ENCODE results near the gene CD2. TPM values are rescaled to one million over a fixed set of nuclear protein-coding genes. Genes with fewer than 3 reads are reported as not detected.
"Not testable (repeated sequence)": the region's sequence is repeated elsewhere in the genome, so short reads cannot be mapped to it uniquely, and the experiment has no call there.

The CD2 gene
- polyA plus RNA-seq, 6 donors from 2014 or later = 0.35 to 1.2 (median 1.1) TPM

DNA sequence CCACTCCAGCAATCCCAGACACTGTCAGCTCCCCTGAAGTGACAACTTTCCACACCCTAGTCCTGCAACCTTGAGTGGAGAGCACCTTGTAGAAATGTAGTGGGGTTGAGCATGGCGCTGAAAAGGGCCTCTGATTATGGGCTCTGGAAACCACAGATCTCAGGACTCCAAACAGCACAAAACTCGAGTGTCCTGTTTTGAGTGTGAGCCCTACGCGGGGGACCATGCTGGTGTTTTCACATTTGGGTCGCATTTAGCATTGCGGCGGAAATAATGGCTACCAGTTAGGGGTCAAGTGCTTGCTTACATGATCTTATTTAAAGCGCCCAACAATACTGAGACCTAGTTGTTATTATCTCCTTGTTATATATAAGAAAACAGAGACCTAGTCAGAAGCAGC is 1.9 kb downstream of the CD2 start:
- H3K4me3 Mint-ChIP-seq; DNase-seq; H3K27ac Mint-ChIP-seq; H3K36me3 Mint-ChIP-seq; H3K4me1 Mint-ChIP-seq; ATAC-seq (ENCODE audit: low read depth in 2 of 2); H3K27me3 Mint-ChIP-seq; H3K9me3 Mint-ChIP-seq: not testable (repeated sequence)

DNA sequence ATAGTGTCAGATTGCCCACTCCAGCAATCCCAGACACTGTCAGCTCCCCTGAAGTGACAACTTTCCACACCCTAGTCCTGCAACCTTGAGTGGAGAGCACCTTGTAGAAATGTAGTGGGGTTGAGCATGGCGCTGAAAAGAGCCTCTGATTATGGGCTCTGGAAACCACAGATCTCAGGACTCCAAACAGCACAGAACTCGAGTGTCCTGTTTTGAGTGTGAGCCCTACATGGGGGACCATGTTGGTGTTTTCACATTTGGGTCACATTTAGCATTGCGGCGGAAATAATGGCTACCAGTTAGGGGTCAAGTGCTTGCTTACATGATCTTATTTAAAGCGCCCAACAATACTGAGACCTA is 4.2 kb downstream of the CD2 start:
- H3K36me3 Mint-ChIP-seq; DNase-seq; H3K4me1 Mint-ChIP-seq; H3K27me3 Mint-ChIP-seq; H3K4me3 Mint-ChIP-seq; H3K27ac Mint-ChIP-seq; ATAC-seq (ENCODE audit: low read depth in 2 of 2); H3K9me3 Mint-ChIP-seq: not testable (repeated sequence)

GRCh38 chr1:116759636-116760035 is 5.4 kb downstream of the CD2 start:
- peak overlapping the region in 1 of 6 donors; percentile 27 for H3K27ac Mint-ChIP-seq
- no peaks in the 10 kb centered on the region for H3K36me3 Mint-ChIP-seq
- H3K27me3 Mint-ChIP-seq = no peaks in the 10 kb centered on the region
- H3K4me1 Mint-ChIP-seq = no peaks in the 10 kb centered on the region
- H3K4me3 Mint-ChIP-seq = no peak overlapping the region
- no peaks in the 10 kb centered on the region for H3K9me3 Mint-ChIP-seq
- ATAC-seq (ENCODE audit: low read depth in 2 of 2) = no peak
- DNase-seq = no peak

GRCh38 chr1:116760487-116760886 is 6.3 kb downstream of the CD2 start:
- no peaks in the 10 kb centered on the region for H3K36me3 Mint-ChIP-seq
- H3K27ac Mint-ChIP-seq = no peak overlapping the region
- H3K27me3 Mint-ChIP-seq = peaks cover 0 to 4% (median 0%) of the 10 kb centered on the region in 3 donors
- H3K4me3 Mint-ChIP-seq = no peak overlapping the region
- DNase-seq = no peak
- ATAC-seq (ENCODE audit: low read depth in 2 of 2) = no peak
- H3K9me3 Mint-ChIP-seq = peaks cover 0 to 2% (median 0%) of the 10 kb centered on the region in 7 donors
- H3K4me1 Mint-ChIP-seq = peaks cover 0 to 1% (median 0%) of the 10 kb centered on the region in 3 donors

- no peaks in the 10 kb centered on the region for H3K36me3 Mint-ChIP-seq
- ATAC-seq (ENCODE audit: low read depth in 2 of 2) (no peak), DNase-seq (no peak)
- H3K27me3 Mint-ChIP-seq = peaks cover 0 to 8% (median 0%) of the 10 kb centered on the region in 3 donors
- H3K9me3 Mint-ChIP-seq = peaks cover 0 to 4% (median 0%) of the 10 kb centered on the region in 7 donors
- H3K27ac Mint-ChIP-seq = no peak overlapping the region
- no peak overlapping the region for H3K4me3 Mint-ChIP-seq
- H3K4me1 Mint-ChIP-seq = peaks cover 0 to 3% (median 0%) of the 10 kb centered on the region in 3 donors
Measured at GRCh38 chr1:116760996-116761665, 6.9 kb downstream of the CD2 start.

DNA sequence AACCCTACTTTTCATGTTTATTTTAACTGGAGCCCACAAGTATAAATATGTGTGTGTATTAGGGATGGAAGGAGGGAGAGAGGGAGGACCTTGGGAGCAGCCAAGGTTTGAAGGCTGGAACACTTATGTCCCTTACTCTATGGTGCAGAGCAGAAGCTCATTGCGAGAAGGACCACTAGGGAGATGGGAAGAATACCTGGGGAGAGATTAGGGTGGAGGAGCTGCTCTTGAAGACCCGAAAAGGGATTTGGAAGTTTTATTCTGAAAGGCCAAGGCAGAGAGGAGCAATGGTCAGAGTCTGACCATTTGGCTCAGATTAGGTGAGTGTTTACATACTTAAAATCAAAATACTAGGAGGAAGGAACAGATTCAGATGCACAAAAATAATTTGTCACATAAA is 8.1 kb downstream of the CD2 start:
- Mint-ChIP-seq H3K4me3 (no peak overlapping the region), H3K4me1 (peaks cover 0 to 3% (median 0%) of the 10 kb centered on the region in 3 donors), H3K27me3 (peaks cover 0 to 8% (median 0%) of the 10 kb centered on the region in 3 donors), H3K9me3 (peaks cover 0 to 4% (median 0%) of the 10 kb centered on the region in 7 donors), H3K36me3 (no peaks in the 10 kb centered on the region), H3K27ac (no peak overlapping the region)
- no peak for ATAC-seq (ENCODE audit: low read depth in 2 of 2)
- DNase-seq = no peak

DNA sequence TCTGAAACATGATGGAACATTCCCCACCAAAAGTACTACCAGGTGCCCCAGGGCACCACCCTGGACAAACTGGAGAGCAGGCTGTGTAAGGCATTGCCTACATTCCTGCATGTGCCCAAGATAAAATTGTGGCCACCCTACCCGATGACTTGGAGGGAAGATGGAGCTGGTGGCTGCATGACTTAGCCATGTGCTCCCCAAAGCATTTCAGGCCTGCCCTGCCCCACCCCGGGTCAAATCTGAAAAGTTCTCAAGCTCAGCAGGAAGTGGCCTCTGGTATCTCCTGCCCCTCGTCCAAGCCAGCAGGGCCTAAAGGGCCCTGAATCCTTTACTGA is 8.5 kb downstream of the CD2 start:
- Mint-ChIP-seq H3K27me3 (peaks cover 0 to 8% (median 0%) of the 10 kb centered on the region in 3 donors), H3K9me3 (peaks cover 0 to 4% (median 0%) of the 10 kb centered on the region in 7 donors), H3K27ac (peak overlapping the region in 1 of 6 donors; percentile 70), H3K4me1 (peaks cover 0 to 3% (median 0%) of the 10 kb centered on the region in 3 donors), H3K4me3 (no peak overlapping the region), H3K36me3 (no peaks in the 10 kb centered on the region)
- ATAC-seq (ENCODE audit: low read depth in 2 of 2) (no peak), DNase-seq (no peak)

DNA sequence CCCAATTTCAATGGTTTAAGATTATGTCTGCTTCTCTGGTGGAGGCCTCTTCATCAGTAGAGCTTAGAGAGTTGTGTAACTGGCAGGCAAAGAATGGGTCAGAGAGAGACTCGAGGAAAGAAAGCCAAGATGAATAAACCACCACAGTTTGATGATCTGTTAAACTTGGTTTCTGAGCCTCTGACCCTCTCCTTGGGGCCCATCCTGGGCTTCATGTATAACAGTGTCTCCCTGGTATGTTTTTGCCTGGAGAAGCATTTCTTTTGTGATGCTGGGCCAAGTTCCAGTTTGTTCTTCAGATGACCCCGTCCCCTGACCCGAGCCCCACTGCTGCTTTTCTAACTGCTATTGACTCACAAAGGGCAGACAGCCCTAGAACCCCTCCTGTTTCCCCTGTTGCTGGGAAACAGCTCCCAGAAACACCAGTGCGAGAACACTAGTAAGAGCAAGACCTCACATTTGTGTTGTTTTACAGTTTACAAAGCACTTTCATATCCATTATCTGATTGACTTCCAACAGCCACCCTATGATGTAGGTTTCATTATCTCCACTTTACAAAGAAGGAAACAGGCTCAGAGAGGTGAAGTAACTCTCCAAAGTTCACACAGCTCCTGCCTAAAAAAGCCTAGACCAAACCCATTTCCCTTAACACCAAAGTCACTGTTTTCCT is 9.0 kb downstream of the CD2 start:
- no peak overlapping the region for H3K4me3 Mint-ChIP-seq
- peaks cover 0 to 4% (median 0%) of the 10 kb centered on the region in 7 donors for H3K9me3 Mint-ChIP-seq
- no peak for ATAC-seq (ENCODE audit: low read depth in 2 of 2)
- H3K36me3 Mint-ChIP-seq = no peaks in the 10 kb centered on the region
- peaks cover under 1 to 6% (median 4%) of the 10 kb centered on the region in 3 donors for H3K4me1 Mint-ChIP-seq
- H3K27ac Mint-ChIP-seq = peak overlapping the region in 1 of 6 donors; percentile 70
- no peak for DNase-seq
- H3K27me3 Mint-ChIP-seq = peaks cover 0 to 8% (median 0%) of the 10 kb centered on the region in 3 donors

DNA sequence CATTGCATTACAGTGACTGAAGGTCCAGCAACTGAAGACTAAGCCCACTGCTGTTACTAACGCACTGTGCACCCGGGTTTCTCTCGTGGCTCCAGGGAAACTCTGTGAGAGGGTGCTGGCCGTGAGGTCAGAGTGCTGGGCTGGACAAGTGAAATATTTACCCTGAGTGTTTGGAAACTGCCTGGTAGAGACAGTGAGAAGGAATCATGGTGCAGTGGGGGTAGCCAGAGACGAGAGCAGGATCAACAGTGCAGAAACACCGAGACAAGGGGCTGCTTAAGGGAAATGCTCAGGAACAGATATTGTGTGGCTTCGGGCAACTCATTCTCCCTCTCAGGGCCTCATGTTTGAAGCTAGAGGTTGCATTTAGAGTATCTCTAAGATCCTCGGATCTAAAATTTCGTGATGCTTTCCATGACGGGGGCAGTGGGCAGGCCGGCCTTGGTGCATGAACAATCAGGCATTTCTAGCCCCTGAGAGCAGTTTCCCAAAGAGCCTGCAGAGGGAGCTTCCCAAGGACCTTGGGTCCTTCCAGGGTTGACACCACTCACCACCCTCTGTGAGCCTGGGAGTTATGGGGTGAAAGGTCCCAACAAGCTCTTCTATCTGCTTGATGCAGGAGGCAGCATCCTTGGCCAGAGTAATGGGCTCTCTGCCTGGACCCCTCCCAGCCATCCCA is 9.7 kb downstream of the CD2 start:
- peak overlapping the region in 1 of 6 donors; percentile 52 for H3K27ac Mint-ChIP-seq
- peaks cover 0 to 8% (median 0%) of the 10 kb centered on the region in 3 donors for H3K27me3 Mint-ChIP-seq
- H3K9me3 Mint-ChIP-seq = peaks cover 0 to 4% (median 0%) of the 10 kb centered on the region in 7 donors
- no peaks in the 10 kb centered on the region for H3K36me3 Mint-ChIP-seq
- H3K4me1 Mint-ChIP-seq = peaks cover 7 to 13% (median 11%) of the 10 kb centered on the region in 3 donors
- ATAC-seq (ENCODE audit: low read depth in 2 of 2) (no peak), DNase-seq (no peak)
- peak overlapping the region in 1 of 8 donors; percentile 20 for H3K4me3 Mint-ChIP-seq

DNA sequence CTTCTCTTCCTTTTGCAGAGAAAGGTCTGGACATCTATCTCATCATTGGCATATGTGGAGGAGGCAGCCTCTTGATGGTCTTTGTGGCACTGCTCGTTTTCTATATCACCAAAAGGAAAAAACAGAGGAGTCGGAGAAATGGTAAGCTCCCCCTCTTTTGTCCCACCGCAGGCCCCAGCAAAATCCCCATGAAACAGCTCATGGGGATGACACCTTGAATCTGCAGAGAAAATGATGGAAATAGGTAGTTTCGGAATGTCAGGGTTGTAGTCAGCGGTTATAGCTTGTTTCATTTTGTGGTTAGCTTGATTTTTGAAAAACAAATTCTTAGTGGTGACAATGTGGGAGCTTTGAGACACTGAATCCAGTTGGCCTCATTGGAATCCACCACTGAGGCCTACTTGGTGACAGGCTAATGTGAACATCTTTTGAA is 10.3 kb downstream of the CD2 start:
- Mint-ChIP-seq H3K27me3 (peaks cover 0 to 8% (median 0%) of the 10 kb centered on the region in 3 donors), H3K4me3 (no peak overlapping the region), H3K27ac (no peak overlapping the region), H3K36me3 (no peaks in the 10 kb centered on the region), H3K9me3 (peaks cover 0 to 4% (median 0%) of the 10 kb centered on the region in 7 donors), H3K4me1 (peaks cover 13 to 19% (median 16%) of the 10 kb centered on the region in 3 donors)
- ATAC-seq (ENCODE audit: low read depth in 2 of 2) = no peak
- DNase-seq = no peak

- peaks cover 0 to 8% (median 4%) of the 10 kb centered on the region in 3 donors for H3K27me3 Mint-ChIP-seq
- H3K4me3 Mint-ChIP-seq = peak overlapping the region in 2 of 8 donors; percentile 10 to 73
- DNase-seq (no peak), ATAC-seq (ENCODE audit: low read depth in 2 of 2) (no peak)
- peak overlapping the region in 1 of 6 donors; percentile 77 for H3K27ac Mint-ChIP-seq
- no peaks in the 10 kb centered on the region for H3K36me3 Mint-ChIP-seq
- H3K4me1 Mint-ChIP-seq = peaks cover 20 to 24% (median 23%) of the 10 kb centered on the region in 3 donors
- peaks cover 0 to 4% (median 0%) of the 10 kb centered on the region in 7 donors for H3K9me3 Mint-ChIP-seq
Measured at GRCh38 chr1:116764906-116765862, 11.0 kb downstream of the CD2 start.

GRCh38 chr1:116765962-116766361 is 11.7 kb downstream of the CD2 start:
- no peaks in the 10 kb centered on the region for H3K36me3 Mint-ChIP-seq
- H3K9me3 Mint-ChIP-seq = peaks cover 0 to 4% (median 0%) of the 10 kb centered on the region in 7 donors
- peaks cover 0 to 8% (median 4%) of the 10 kb centered on the region in 3 donors for H3K27me3 Mint-ChIP-seq
- peaks cover 23 to 28% (median 24%) of the 10 kb centered on the region in 3 donors for H3K4me1 Mint-ChIP-seq
- no peak overlapping the region for H3K27ac Mint-ChIP-seq
- DNase-seq (no peak), ATAC-seq (ENCODE audit: low read depth in 2 of 2) (no peak)
- no peak overlapping the region for H3K4me3 Mint-ChIP-seq

Measured in naive B cell (primary cell).